ENCODE data around the gene PTPN3. TPM values are rescaled to one million over a fixed set of nuclear protein-coding genes. Genes with fewer than 3 reads are reported as not detected.

PTPN3 gene
- total and polyA plus RNA-seq, 9 of the 15 experiments (the other 6 are each of a cell fraction or from before 2014, with no cell fraction given), result 0.02 TPM; not detected in 8

DNA sequence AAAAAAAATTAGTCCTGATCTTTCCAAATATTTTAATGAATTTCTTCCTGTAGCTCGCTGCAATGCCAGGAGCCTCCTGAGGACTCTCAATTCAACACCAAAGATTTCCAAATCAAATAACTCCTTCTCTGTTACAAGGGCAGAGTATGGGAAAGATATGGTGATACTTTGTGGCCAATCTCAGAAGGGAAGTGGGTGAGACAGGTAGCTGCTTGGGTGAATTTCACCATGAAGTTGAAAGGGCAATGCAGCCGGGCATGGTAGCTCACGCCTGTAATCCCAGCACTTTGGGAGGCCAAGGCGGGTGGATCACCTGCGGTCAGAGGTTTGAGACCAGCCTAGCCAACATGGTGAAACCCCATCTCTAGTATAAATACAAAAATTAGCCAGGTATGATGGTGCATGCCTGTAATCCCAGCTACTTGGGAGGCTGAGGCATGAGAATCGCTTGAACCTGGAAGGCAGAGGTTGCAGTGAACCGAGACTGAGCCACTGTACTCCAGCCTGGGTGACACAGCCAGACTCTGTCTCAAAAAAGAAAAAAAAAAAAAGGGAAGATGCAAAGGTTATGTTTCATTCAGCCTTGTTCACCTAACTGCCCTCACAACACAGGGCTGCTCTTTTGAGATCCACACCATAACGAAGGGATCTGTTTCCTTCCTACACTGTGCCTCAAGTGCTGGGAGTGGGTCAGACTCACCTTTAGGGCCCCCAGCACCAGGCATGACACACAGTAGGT, 58.6 kb downstream of the PTPN3 start:
- H3K27me3 ChIP-seq (ENCODE audit: control insufficient read depth in 2 of 2, insufficient read depth in 2 of 2, low read length in 2 of 2), result peaks cover 4 to 31% of the 10 kb centered on the region in 2 experiments; a peak in 3 of 5 replicates
- H3K9me3 ChIP-seq (replicated peaks; ENCODE audit: control insufficient read depth, insufficient read depth, low read depth, low read length), result no peaks in the 10 kb centered on the region
- H3K4me1 ChIP-seq (replicated peaks in 1 of 2; ENCODE audit: control insufficient read depth in 2 of 2, insufficient read depth in 2 of 2, low read length in 2 of 2), result peaks cover 0 to 3% of the 10 kb centered on the region in 2 experiments; a peak in 2 of 5 replicates
- ATAC-seq, result no peak
- DNase-seq (ENCODE audit: extremely low read depth in 1 of 4, low spot score in 3 of 4), result no peak
- 0% methylated on average over 8 of the region's 8 CpGs for WGBS (ENCODE audit: insufficient coverage, low coverage, missing lambda C conversion rate)
- no peaks in the 10 kb centered on the region for H3K79me2 ChIP-seq (ENCODE audit: control insufficient read depth, insufficient read depth, low read length)
- no peak overlapping the region for H3K27ac ChIP-seq (ENCODE audit: extremely low read depth, low read depth, low read length)
- no peak overlapping the region for H2AFZ ChIP-seq (ENCODE audit: low read depth, low read length)
- ChIA-PET CTCF (ENCODE audit: low intra/inter-chr PET ratio) (no interaction called here), POLR2A (no interaction called here)
- H3K9me1 ChIP-seq (ENCODE audit: control insufficient read depth, insufficient read depth, low read length), result no peaks in the 10 kb centered on the region
- intact Hi-C loops (cut with micrococcal nuclease), result loop anchor here (1.0 to 10.0 kb wide), 4 partner anchors 30 to 378 kb away; no protein-coding TSS in a partner anchor
- no peak overlapping the region for H3K4me2 ChIP-seq (ENCODE audit: insufficient read depth, low read length)
- H4K20me1 ChIP-seq (replicated peaks; ENCODE audit: control insufficient read depth, insufficient read depth, low read length), result no peaks in the 10 kb centered on the region; the same call in 1 of the 2 replicates
- no peak overlapping the region for H3K9ac ChIP-seq (ENCODE audit: insufficient read depth in 1 of 2, low read depth in 2 of 2, low read length in 2 of 2)
- no peak for FAIRE-seq
- H3K4me3 ChIP-seq, result no peak overlapping the region
- H3K36me3 ChIP-seq (ENCODE audit: control insufficient read depth, insufficient read depth, low read length), result no peaks in the 10 kb centered on the region
- in situ Hi-C loops (cut with MboI), result no loop called here
- TF ChIP-seq KLF1 (tag; IDR thresholded peaks at IDR 0.05), result no peak
- no peak for TF ChIP-seq HNRNPUL1 (IDR thresholded peaks at IDR 0.05; ENCODE audit: low read length)
- no peak for TF ChIP-seq MCM5 (IDR thresholded peaks at IDR 0.05; ENCODE audit: low read depth)
- no peak for TF ChIP-seq ZNF232 (CRISPR knock-in tag; IDR thresholded peaks at IDR 0.05)
- TF ChIP-seq, protein P1, sequence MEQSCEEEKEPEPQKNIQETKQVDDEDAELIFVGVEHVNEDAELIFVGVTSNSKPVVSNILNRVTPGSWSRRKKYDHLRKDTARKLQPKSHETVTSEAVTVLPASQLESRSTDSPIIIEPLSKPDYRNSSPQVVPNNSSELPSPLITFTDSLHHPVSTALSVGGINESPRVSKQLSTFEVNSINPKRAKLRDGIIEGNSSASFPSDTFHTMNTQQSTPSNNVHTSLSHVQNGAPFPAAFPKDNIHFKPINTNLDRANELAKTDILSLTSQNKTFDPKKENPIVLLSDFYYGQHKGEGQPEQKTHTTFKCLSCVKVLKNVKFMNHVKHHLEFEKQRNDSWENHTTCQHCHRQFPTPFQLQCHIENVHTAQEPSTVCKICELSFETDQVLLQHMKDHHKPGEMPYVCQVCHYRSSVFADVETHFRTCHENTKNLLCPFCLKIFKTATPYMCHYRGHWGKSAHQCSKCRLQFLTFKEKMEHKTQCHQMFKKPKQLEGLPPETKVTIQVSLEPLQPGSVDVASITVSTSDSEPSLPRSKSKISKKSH (CRISPR knock-in tag; IDR thresholded peaks at IDR 0.05), result no peak
- TF ChIP-seq JUN (IDR thresholded peaks at IDR 0.05; ENCODE audit: borderline replicate concordance, low read depth, low read length), result no peak
- no peak for TF ChIP-seq JUN (CRISPR knock-in tag; IDR thresholded peaks at IDR 0.05; ENCODE audit: borderline replicate concordance)
- TF ChIP-seq ZNF347 (CRISPR knock-in tag; IDR thresholded peaks at IDR 0.05; ENCODE audit: low read depth), result no peak
- no peak for TF ChIP-seq TEAD4 (IDR thresholded peaks at IDR 0.05; ENCODE audit: low read length)
- no peak for TF ChIP-seq TEAD4 (CRISPR knock-in tag; IDR thresholded peaks at IDR 0.05; ENCODE audit: borderline replicate concordance)
- no TSS peak for BruUV-seq (replicated peaks)
